Vagina (tissue), 2 donors: ENCODE measurements around the gene C16orf92. TPM values are rescaled to one million over a fixed set of nuclear protein-coding genes. Genes with fewer than 3 reads are reported as not detected.

ENCODE experiments used
- DNase-seq, 2 donors: peaks; one replicate each; pipeline ENCODE4 v3.0.0-alpha.2; 2017; ENCODE audit errors: extremely low spot score in 2 of 2
- H3K27ac ChIP-seq: fragments of 200-600 bp; sonication (generic); one replicate; pipeline ENCODE4 v1.5.1; 2019
- H3K27me3 ChIP-seq: fragments of 200-600 bp; sonication (generic); one replicate; pipeline ENCODE4 v1.5.1; 2019
- H3K36me3 ChIP-seq, 2 donors: fragments of 200-600 bp; sonication (generic); one replicate each; pipeline ENCODE4 v1.5.1; 2017 to 2019
- H3K4me1 ChIP-seq: fragments of 200-600 bp; sonication (generic); one replicate; pipeline ENCODE4 v1.5.1; 2019
- H3K4me3 ChIP-seq, 2 donors: fragments of 200-600 bp; sonication (generic); 1 replicate in 1 of 2; 2 replicates in 1 of 2; pipeline ENCODE4 v1.5.1; 2016 to 2019
- H3K9me3 ChIP-seq: fragments of 200-600 bp; sonication (generic); one replicate; pipeline ENCODE4 v1.5.1; 2019
- CTCF ChIP-seq, 3 experiments: fragments of 450-650 bp in 2 of 3; fragments of 200-600 bp in 1 of 3; sonication (generic) in 1 of 3; IDR thresholded peaks; one replicate each; pipeline ENCODE4 v1.5.1; 2017 to 2019; ENCODE audit warnings: antibody characterized with exemption in 3 of 3, mild to moderate bottlenecking in 2 of 3, moderate library complexity in 2 of 3
- POLR2A ChIP-seq, 2 donors: fragments of 450-650 bp; IDR thresholded peaks; one replicate each; pipeline ENCODE4 v1.6.1; 2017; ENCODE audit warnings: antibody characterized with exemption in 2 of 2, mild to moderate bottlenecking in 2 of 2, moderate library complexity in 2 of 2
- POLR2AphosphoS5 ChIP-seq, 2 donors: sonication (generic); formaldehyde crosslinking; IDR thresholded peaks; one replicate each; pipeline ENCODE4 v1.9.0; 2017; ENCODE audit warnings: antibody characterized with exemption in 2 of 2, mild to moderate bottlenecking in 2 of 2, low read depth in 1 of 2; ENCODE audit not compliant: insufficient read depth in 1 of 2
- intact Hi-C: fragments of 100-400 bp; cut with DNase I; formaldehyde crosslinking; loops from one replicate; pipeline ENCODE4 v1.15.1; 2023
- total RNA-seq: library from RNA; depleted of rRNA; stranded (reverse); fragments of >200 nt; gene quantifications from one replicate; pipeline ENCODE4 v1.2.3, GENCODE V29; 2016

Gene C16orf92
- total RNA-seq, 1 donor from 2014 or later = not detected

GRCh38 chr16:30018731-30019158 is 4.3 kb upstream of the C16orf92 start:
- intact Hi-C loops = no loop called here

GRCh38 chr16:30023586-30023985 is 588 bp downstream of the C16orf92 start:
- Histone ChIP-seq H3K36me3 (no peaks in the 10 kb centered on the region), H3K27ac (no peak overlapping the region), H3K4me1 (peaks cover 11% of the 10 kb centered on the region), H3K4me3 (no peak overlapping the region), H3K9me3 (no peaks in the 10 kb centered on the region), H3K27me3 (no peaks in the 10 kb centered on the region)
- intact Hi-C loops = no loop called here
- TF ChIP-seq POLR2AphosphoS5 (IDR thresholded peaks at IDR 0.05; ENCODE audit: insufficient read depth in 1 of 2, low read depth in 1 of 2) (no peak), POLR2A (IDR thresholded peaks at IDR 0.05) (no peak), CTCF (IDR thresholded peaks at IDR 0.05) (no peak)
- DNase-seq = no peak

More at GRCh38 chr16:30018731-30019158, 4.3 kb upstream of the C16orf92 start:
- Histone ChIP-seq H3K36me3 (no peaks in the 10 kb centered on the region), H3K4me3 (no peak overlapping the region), H3K27ac (no peak overlapping the region), H3K9me3 (no peaks in the 10 kb centered on the region), H3K4me1 (peaks cover 11% of the 10 kb centered on the region), H3K27me3 (no peaks in the 10 kb centered on the region)
- TF ChIP-seq CTCF (IDR thresholded peaks at IDR 0.05) (no peak), POLR2AphosphoS5 (IDR thresholded peaks at IDR 0.05; ENCODE audit: insufficient read depth in 1 of 2, low read depth in 1 of 2) (no peak), POLR2A (IDR thresholded peaks at IDR 0.05) (no peak)
- no peak for DNase-seq

GRCh38 chr16:30024451-30024850 is 1.5 kb downstream of the C16orf92 start:
- intact Hi-C loops = no loop called here
- Histone ChIP-seq H3K4me1 (peaks cover 11% of the 10 kb centered on the region), H3K27ac (no peak overlapping the region), H3K27me3 (no peaks in the 10 kb centered on the region), H3K36me3 (no peaks in the 10 kb centered on the region), H3K4me3 (no peak overlapping the region), H3K9me3 (no peaks in the 10 kb centered on the region)
- TF ChIP-seq POLR2A (IDR thresholded peaks at IDR 0.05) = no peak
- TF ChIP-seq POLR2AphosphoS5 (IDR thresholded peaks at IDR 0.05; ENCODE audit: insufficient read depth in 1 of 2, low read depth in 1 of 2) = no peak
- TF ChIP-seq CTCF (IDR thresholded peaks at IDR 0.05) = no peak
- DNase-seq = no peak

- no peak overlapping the region for H3K4me3 ChIP-seq
- no peaks in the 10 kb centered on the region for H3K36me3 ChIP-seq
- DNase-seq = no peak
- peaks cover 11% of the 10 kb centered on the region for H3K4me1 ChIP-seq
- intact Hi-C loops = no loop called here
- TF ChIP-seq CTCF (IDR thresholded peaks at IDR 0.05) = no peak
- TF ChIP-seq POLR2AphosphoS5 (IDR thresholded peaks at IDR 0.05; ENCODE audit: insufficient read depth in 1 of 2, low read depth in 1 of 2) = no peak
- no peak for TF ChIP-seq POLR2A (IDR thresholded peaks at IDR 0.05)
- no peak overlapping the region for H3K27ac ChIP-seq
- H3K27me3 ChIP-seq = no peaks in the 10 kb centered on the region
- no peaks in the 10 kb centered on the region for H3K9me3 ChIP-seq
Observed at GRCh38 chr16:30025156-30025555, 2.2 kb downstream of the C16orf92 start.

GRCh38 chr16:30025574-30025973 is 2.6 kb downstream of the C16orf92 start:
- TF ChIP-seq CTCF (IDR thresholded peaks at IDR 0.05) (no peak), POLR2A (IDR thresholded peaks at IDR 0.05) (no peak)

More at GRCh38 chr16:30025574-30025973, 2.6 kb downstream of the C16orf92 start:
- Histone ChIP-seq H3K27me3 (no peaks in the 10 kb centered on the region), H3K4me3 (no peak overlapping the region), H3K9me3 (no peaks in the 10 kb centered on the region), H3K27ac (no peak overlapping the region), H3K36me3 (no peaks in the 10 kb centered on the region), H3K4me1 (peaks cover 11% of the 10 kb centered on the region)
- intact Hi-C loops = no loop called here
- DNase-seq = no peak
